Loucy (cell line): Measurements from ENCODE around the gene TFEB.

Experiments used
- CTCF ChIP-seq: fragments of 200-600 bp; sonication (generic); conservative IDR thresholded peaks from 2 replicates; pipeline ENCODE4 v1.5.1; 2014; ENCODE audit warnings: mild to moderate bottlenecking, antibody characterized with exemption, low read length
- EZH2phosphoT487 ChIP-seq: fragments of 200-600 bp; IDR thresholded peaks from 2 replicates; pipeline ENCODE4 v1.6.1; 2018; ENCODE audit warnings: antibody characterized with exemption, mild to moderate bottlenecking, moderate library complexity, borderline replicate concordance

- no peak for TF ChIP-seq CTCF
- TF ChIP-seq EZH2phosphoT487 = no peak
These were observed 80.2 kb downstream of the TFEB start for GRCh38 chr6:41655176-41655575.
